ENCODE results near the gene HOXD1.

Gene HOXD1

DNA sequence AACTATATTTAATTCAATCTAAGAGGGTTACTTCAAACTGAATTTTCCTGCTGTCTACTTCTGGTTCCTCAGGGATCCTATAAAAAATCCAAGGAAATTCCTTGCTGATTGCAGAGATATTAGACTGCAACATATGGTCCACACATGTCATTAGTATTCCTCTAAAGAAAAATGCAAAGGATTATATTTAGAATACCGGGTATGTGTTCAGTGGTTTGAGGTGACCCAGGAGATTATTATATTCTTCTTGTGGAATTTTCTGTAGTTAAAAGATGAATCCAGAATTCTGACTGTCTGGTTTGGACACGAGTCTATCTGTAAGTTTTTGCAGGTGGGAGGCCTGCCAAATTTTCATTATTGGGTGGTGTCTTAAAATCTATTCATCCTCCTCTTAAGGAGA, 18.2 kb downstream of the HOXD1 start:
- no peak for DNase-seq (ENCODE audit: insufficient read length, low spot score)
- TF ChIP-seq, protein P1, sequence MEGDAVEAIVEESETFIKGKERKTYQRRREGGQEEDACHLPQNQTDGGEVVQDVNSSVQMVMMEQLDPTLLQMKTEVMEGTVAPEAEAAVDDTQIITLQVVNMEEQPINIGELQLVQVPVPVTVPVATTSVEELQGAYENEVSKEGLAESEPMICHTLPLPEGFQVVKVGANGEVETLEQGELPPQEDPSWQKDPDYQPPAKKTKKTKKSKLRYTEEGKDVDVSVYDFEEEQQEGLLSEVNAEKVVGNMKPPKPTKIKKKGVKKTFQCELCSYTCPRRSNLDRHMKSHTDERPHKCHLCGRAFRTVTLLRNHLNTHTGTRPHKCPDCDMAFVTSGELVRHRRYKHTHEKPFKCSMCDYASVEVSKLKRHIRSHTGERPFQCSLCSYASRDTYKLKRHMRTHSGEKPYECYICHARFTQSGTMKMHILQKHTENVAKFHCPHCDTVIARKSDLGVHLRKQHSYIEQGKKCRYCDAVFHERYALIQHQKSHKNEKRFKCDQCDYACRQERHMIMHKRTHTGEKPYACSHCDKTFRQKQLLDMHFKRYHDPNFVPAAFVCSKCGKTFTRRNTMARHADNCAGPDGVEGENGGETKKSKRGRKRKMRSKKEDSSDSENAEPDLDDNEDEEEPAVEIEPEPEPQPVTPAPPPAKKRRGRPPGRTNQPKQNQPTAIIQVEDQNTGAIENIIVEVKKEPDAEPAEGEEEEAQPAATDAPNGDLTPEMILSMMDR (IDR thresholded peaks at IDR 0.05; ENCODE audit: insufficient read depth, missing control alignments): no peak
- no peak for FAIRE-seq

DNA sequence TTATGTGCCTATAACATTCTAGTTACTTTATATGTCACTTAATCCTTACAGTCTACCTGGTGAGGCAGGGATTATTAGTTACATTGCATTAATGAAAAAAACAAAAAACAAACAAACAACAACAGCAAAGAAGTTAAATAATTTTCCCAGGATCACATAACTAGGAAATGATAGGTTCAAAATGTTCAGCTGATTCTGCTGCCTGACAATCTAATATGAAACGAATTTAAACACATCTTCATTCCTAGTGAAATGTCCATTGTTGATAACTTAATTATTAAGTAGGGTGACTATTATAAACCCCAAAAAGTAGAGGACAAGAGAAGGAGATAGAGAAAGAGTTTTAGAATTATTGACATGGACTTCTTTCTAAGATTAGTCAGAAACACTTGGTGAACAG, 22.6 kb downstream of the HOXD1 start:
- peak; percentile 29 for FAIRE-seq
- TF ChIP-seq, protein P1 (IDR thresholded peaks at IDR 0.05; ENCODE audit: insufficient read depth, missing control alignments): no peak
- no peak for DNase-seq (ENCODE audit: insufficient read length, low spot score)

DNA sequence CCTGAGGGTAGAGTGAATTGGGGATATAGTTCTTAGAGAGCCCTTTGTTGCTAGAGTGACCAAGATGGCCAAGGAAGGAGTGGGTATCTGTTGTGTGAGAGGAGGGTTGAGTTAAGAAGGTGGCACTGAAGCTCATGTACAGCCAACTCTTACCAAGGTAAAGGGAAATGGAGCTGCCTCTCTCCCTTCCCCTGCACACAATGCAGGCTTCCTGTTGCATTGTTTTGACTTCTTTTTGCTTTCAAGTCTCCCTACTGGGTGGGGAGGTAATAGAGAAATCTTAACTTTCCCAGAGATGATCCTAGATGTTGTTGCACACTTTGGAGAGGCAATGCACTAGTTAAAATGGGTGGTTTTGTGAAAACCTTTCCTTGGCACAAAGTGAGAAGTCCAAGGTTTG, 23.8 kb downstream of the HOXD1 start:
- no peak for FAIRE-seq
- DNase-seq (ENCODE audit: insufficient read length, low spot score): no peak
- TF ChIP-seq, protein P1 (IDR thresholded peaks at IDR 0.05; ENCODE audit: insufficient read depth, missing control alignments): no peak

DNA sequence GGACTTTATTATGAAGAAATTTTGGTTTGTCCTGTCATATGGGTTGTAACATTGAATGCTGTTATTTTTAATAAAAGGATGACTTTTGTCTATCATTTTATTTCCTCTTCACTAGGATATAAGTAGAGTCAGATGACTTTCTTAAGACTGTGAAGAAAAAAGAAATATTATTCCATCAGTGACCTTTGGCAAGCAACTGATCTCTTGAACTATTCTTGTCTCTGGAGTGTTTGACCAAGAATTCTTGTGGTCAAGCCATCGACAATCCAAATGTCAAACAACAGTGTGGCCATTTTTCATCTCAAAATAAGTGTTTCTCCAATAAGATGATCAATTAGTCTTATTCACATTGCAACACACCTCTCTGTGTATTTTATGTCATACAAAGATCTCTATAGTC, 24.9 kb downstream of the HOXD1 start:
- FAIRE-seq: no peak
- no peak for DNase-seq (ENCODE audit: insufficient read length, low spot score)
- TF ChIP-seq, protein P1 (IDR thresholded peaks at IDR 0.05; ENCODE audit: insufficient read depth, missing control alignments): no peak

DNA sequence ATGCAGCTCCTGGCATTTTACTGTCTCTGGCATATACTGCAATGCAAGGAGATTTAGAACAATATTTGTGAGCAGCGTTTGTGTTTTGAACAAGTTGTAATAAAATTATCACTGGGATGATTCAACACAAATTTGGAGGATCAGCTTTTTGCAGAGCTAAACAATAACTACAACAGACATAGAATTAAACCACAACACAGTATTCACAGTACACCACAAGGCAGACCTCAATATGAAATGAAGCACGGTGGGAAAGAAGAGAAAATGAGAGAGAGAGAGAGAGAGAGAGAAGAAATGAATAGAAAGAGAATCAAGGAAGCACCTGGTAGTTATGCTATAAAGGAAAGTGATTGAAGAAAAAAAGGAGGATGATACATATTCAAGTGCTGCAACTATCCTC, 39.4 kb downstream of the HOXD1 start:
- TF ChIP-seq, protein P1 (IDR thresholded peaks at IDR 0.05; ENCODE audit: insufficient read depth, missing control alignments): no peak
- FAIRE-seq (no peak), DNase-seq (ENCODE audit: insufficient read length, low spot score) (no peak)

DNA sequence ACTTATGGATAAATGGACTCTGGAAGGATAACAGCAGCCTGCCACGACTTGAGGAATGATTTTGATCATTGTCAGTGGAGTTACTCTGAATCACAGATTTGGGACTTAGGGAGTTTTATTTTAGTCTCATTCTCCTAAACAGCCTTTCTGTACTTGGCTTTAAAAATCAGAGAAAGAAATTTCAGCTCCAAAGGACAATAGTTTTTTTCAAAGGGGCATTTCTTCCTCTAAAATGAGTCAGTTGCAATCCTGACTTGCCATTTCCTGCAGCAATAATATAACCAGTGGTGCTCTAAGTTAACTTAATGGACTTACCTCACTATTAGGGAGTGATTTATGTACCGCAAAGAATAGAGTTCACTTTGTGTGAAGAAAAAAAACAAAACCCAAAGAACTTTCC, 45.7 kb downstream of the HOXD1 start:
- DNase-seq (ENCODE audit: insufficient read length, low spot score) (no peak), FAIRE-seq (no peak)
- TF ChIP-seq, protein P1 (IDR thresholded peaks at IDR 0.05; ENCODE audit: insufficient read depth, missing control alignments): no peak

DNA sequence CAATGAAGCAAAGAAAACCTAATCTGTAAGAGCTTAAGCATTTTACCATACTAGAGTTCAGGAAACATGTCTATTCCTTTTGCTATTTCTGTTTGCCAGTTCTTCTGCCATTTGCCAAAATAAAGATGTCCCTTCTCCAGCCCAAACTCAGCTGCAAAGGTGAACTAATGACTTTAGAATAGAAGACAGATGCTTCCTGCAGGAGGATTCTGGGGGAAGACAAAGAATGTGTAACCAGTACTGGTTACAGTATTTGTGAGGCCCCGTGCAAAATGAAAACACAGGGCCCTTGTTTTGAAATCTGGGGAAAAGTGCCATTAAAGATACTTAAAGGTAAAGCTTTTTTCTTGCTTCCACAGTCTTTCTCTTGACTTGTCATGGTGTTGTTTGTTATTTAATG, 46.5 kb downstream of the HOXD1 start:
- TF ChIP-seq, protein P1 (IDR thresholded peaks at IDR 0.05; ENCODE audit: insufficient read depth, missing control alignments): no peak
- FAIRE-seq (no peak), DNase-seq (ENCODE audit: insufficient read length, low spot score) (no peak)
